Endodermal cell (in vitro differentiated cells): ENCODE results near the gene C1orf185. TPM values are rescaled to one million over a fixed set of nuclear protein-coding genes. Genes with fewer than 3 reads are reported as not detected.

Source experiments
- DNase-seq: peaks from one replicate; pipeline ENCODE4 v3.0.0-alpha.2; 2017
- H3K27ac ChIP-seq: 2 replicates; pipeline ENCODE4 v1.5.1; 2013; ENCODE audit warnings: mild to moderate bottlenecking, low read depth, low read length, moderate library complexity
- H3K27me3 ChIP-seq: 2 replicates; pipeline ENCODE4 v1.6.1; 2013; ENCODE audit warnings: mild to moderate bottlenecking, low read length, moderate library complexity; ENCODE audit not compliant: insufficient read depth, control insufficient read depth, poor library complexity, severe bottlenecking
- H3K36me3 ChIP-seq: 2 replicates; pipeline ENCODE4 v1.7.0; 2013; ENCODE audit warnings: mild to moderate bottlenecking, low read length, moderate library complexity; ENCODE audit not compliant: control insufficient read depth, insufficient read depth
- H3K4me1 ChIP-seq: one replicate; pipeline ENCODE4 v1.7.0; 2013; ENCODE audit warnings: low read length; ENCODE audit not compliant: control insufficient read depth, insufficient read depth
- H3K4me3 ChIP-seq: 2 replicates; pipeline ENCODE4 v1.5.1; 2013; ENCODE audit warnings: mild to moderate bottlenecking, low read length, moderate library complexity
- H3K9ac ChIP-seq: 2 replicates; pipeline ENCODE4 v1.6.1; 2013; ENCODE audit warnings: mild to moderate bottlenecking, low read length, moderate library complexity; ENCODE audit not compliant: poor library complexity, severe bottlenecking; ENCODE audit errors: extremely low read depth
- H3K9me3 ChIP-seq: 2 replicates; pipeline ENCODE4 v1.6.1; 2013; ENCODE audit warnings: mild to moderate bottlenecking, low read length, moderate library complexity; ENCODE audit not compliant: control insufficient read depth
- H3K27ac Mint-ChIP-seq: 2 replicates; pipeline ENCODE4 v1.8.0; 2020; ENCODE audit warnings: mixed read lengths
- H3K27me3 Mint-ChIP-seq: 2 replicates; pipeline ENCODE4 v1.8.0; 2021; ENCODE audit warnings: mild to moderate bottlenecking, mixed read lengths; ENCODE audit not compliant: insufficient read depth
- H3K36me3 Mint-ChIP-seq: 2 replicates; pipeline ENCODE4 v1.8.0; 2020; ENCODE audit warnings: low read depth, mixed read lengths
- H3K4me1 Mint-ChIP-seq: 2 replicates; pipeline ENCODE4 v1.8.0; 2020; ENCODE audit warnings: mixed read lengths
- H3K4me3 Mint-ChIP-seq: 2 replicates; pipeline ENCODE4 v1.8.0; 2020; ENCODE audit warnings: mild to moderate bottlenecking, moderate library complexity, mixed read lengths
- H3K9me3 Mint-ChIP-seq: 2 replicates; pipeline ENCODE4 v1.8.0; 2020; ENCODE audit warnings: mild to moderate bottlenecking, mixed read lengths
- CTCF ChIP-seq: fragments of 200-600 bp; sonication (generic); conservative IDR thresholded peaks from 2 replicates; pipeline ENCODE4 v1.5.0; 2021; ENCODE audit warnings: antibody characterized with exemption, mild to moderate bottlenecking
- WGBS, 2 experiments: methylation state at CpG; one replicate each; pipeline versions ENCODE4 v1.1.5 to v1.1.7; 2013; ENCODE audit warnings: missing lambda C conversion rate in 2 of 2, mixed read lengths in 1 of 2; ENCODE audit not compliant: insufficient coverage in 1 of 2, insufficient read length in 1 of 2; 5-methylcytosine and 5-hydroxymethylcytosine counted together
- total RNA-seq, 2 donors: library from RNA; stranded (reverse); fragmentation: NEBNext Ultra II Directional in 1 of 2; extraction: Animal tissue kit (Norgen Biotek cat#: 25700) in 1 of 2; gene quantifications; 2 replicates in 1 of 2; 3 replicates in 1 of 2; pipeline ENCODE4 v1.2.1, GENCODE V29; 2021

The C1orf185 gene
- total RNA-seq, 2 donors from 2014 or later = not detected

GRCh38 chr1:51073456-51073855, 28.6 kb upstream of the C1orf185 start:
- no peaks in the 10 kb centered on the region for H3K36me3 ChIP-seq
- no peak overlapping the region for H3K4me3 ChIP-seq
- no peaks in the 10 kb centered on the region for H3K9me3 ChIP-seq
- H3K27ac Mint-ChIP-seq = no peak overlapping the region
- no peaks in the 10 kb centered on the region for H3K4me1 ChIP-seq
- whole genome bisulfite sequencing, 2 experiments = 86% methylated on average over 1 of the region's 1 CpG; no CpG with 5 or more reads in 1 of the 2 experiments
- DNase-seq = no peak
- H3K9ac ChIP-seq = no peak overlapping the region
- TF ChIP-seq CTCF = no peak
- no peak overlapping the region for H3K27ac ChIP-seq
- H3K27me3 Mint-ChIP-seq = peaks cover 10% of the 10 kb centered on the region
- no peaks in the 10 kb centered on the region for H3K27me3 ChIP-seq
- no peaks in the 10 kb centered on the region for H3K9me3 Mint-ChIP-seq
- H3K4me1 Mint-ChIP-seq = no peaks in the 10 kb centered on the region
- no peaks in the 10 kb centered on the region for H3K36me3 Mint-ChIP-seq
- H3K4me3 Mint-ChIP-seq = no peak overlapping the region

- H3K27ac Mint-ChIP-seq = no peak overlapping the region
- no peaks in the 10 kb centered on the region for H3K9me3 Mint-ChIP-seq
- Histone ChIP-seq H3K4me1 (no peaks in the 10 kb centered on the region), H3K27me3 (no peaks in the 10 kb centered on the region), H3K9ac (no peak overlapping the region), H3K27ac (no peak overlapping the region), H3K4me3 (no peak overlapping the region), H3K9me3 (no peaks in the 10 kb centered on the region), H3K36me3 (no peaks in the 10 kb centered on the region)
- DNase-seq = peak; percentile 64
- peaks cover 9% of the 10 kb centered on the region for H3K27me3 Mint-ChIP-seq
- 67 to 91% methylated on average over 2 to 3 of the region's 3 CpGs for WGBS, 2 experiments
- peak; percentile 65 for TF ChIP-seq CTCF
- H3K4me3 Mint-ChIP-seq = no peak overlapping the region
- no peaks in the 10 kb centered on the region for H3K4me1 Mint-ChIP-seq
- H3K36me3 Mint-ChIP-seq = no peaks in the 10 kb centered on the region
Measured at GRCh38 chr1:51086496-51087271, 15.3 kb upstream of the C1orf185 start.

GRCh38 chr1:51088474-51088873, 13.6 kb upstream of the C1orf185 start:
- H3K27me3 Mint-ChIP-seq = peaks cover 6% of the 10 kb centered on the region

More at GRCh38 chr1:51088474-51088873, 13.6 kb upstream of the C1orf185 start:
- H3K9me3 Mint-ChIP-seq = no peaks in the 10 kb centered on the region
- no peaks in the 10 kb centered on the region for H3K4me1 ChIP-seq
- H3K4me1 Mint-ChIP-seq = no peaks in the 10 kb centered on the region
- H3K4me3 ChIP-seq = no peak overlapping the region
- 71 to 80% methylated on average over 1 of the region's 1 CpG for WGBS, 2 experiments
- H3K9ac ChIP-seq = no peak overlapping the region
- DNase-seq = no peak
- H3K27ac Mint-ChIP-seq = no peak overlapping the region
- peaks cover 2% of the 10 kb centered on the region for H3K27me3 ChIP-seq
- H3K27ac ChIP-seq = no peak overlapping the region
- peak; percentile 28 for TF ChIP-seq CTCF
- no peaks in the 10 kb centered on the region for H3K9me3 ChIP-seq
- H3K36me3 ChIP-seq = no peaks in the 10 kb centered on the region
- H3K4me3 Mint-ChIP-seq = no peak overlapping the region
- H3K36me3 Mint-ChIP-seq = no peaks in the 10 kb centered on the region
